Measurements from ENCODE around the gene RTP5.

Gene RTP5

GRCh38 chr2:241854342-241855244 is 14.9 kb upstream of the RTP5 start:
- H3K4me3 ChIP-seq (ENCODE audit: low read depth, low read length) = no peak overlapping the region
- no peaks in the 10 kb centered on the region for H3K36me3 ChIP-seq (replicated peaks)
- H3K27ac ChIP-seq = no peak overlapping the region
- DNase-seq = no peak
- TF ChIP-seq CTCF (IDR thresholded peaks at IDR 0.05; ENCODE audit: low read depth, low read length, missing control alignments) = no peak
- H3K27me3 ChIP-seq (replicated peaks) = no peaks in the 10 kb centered on the region
- in situ Hi-C loops (cut with HindIII; ENCODE audit: low pct_ligation_motif_present, low sequenced_read_pairs) = no loop called here

- no peaks in the 10 kb centered on the region for H3K27me3 ChIP-seq (replicated peaks)
- in situ Hi-C loops (cut with HindIII; ENCODE audit: low pct_ligation_motif_present, low sequenced_read_pairs) = no loop called here
Measured at GRCh38 chr2:241855245-241855887, 14.2 kb upstream of the RTP5 start.

GRCh38 chr2:241855888-241856422 is 13.6 kb upstream of the RTP5 start:
- H3K4me3 ChIP-seq (ENCODE audit: low read depth, low read length) = no peak overlapping the region
- in situ Hi-C loops (cut with HindIII; ENCODE audit: low pct_ligation_motif_present, low sequenced_read_pairs) = no loop called here
- no peaks in the 10 kb centered on the region for H3K36me3 ChIP-seq (replicated peaks)
- no peaks in the 10 kb centered on the region for H3K27me3 ChIP-seq (replicated peaks)
- DNase-seq = no peak
- no peak for TF ChIP-seq CTCF (IDR thresholded peaks at IDR 0.05; ENCODE audit: low read depth, low read length, missing control alignments)
- no peak overlapping the region for H3K27ac ChIP-seq

More at GRCh38 chr2:241855245-241855887, 14.2 kb upstream of the RTP5 start:
- H3K4me3 ChIP-seq (ENCODE audit: low read depth, low read length) = no peak overlapping the region
- TF ChIP-seq CTCF (IDR thresholded peaks at IDR 0.05; ENCODE audit: low read depth, low read length, missing control alignments) = no peak
- H3K27ac ChIP-seq = no peak overlapping the region
- DNase-seq = no peak
- no peaks in the 10 kb centered on the region for H3K36me3 ChIP-seq (replicated peaks)

GRCh38 chr2:241857041-241857541 is 12.4 kb upstream of the RTP5 start:
- H3K27ac ChIP-seq = no peak overlapping the region
- no peaks in the 10 kb centered on the region for H3K36me3 ChIP-seq (replicated peaks)
- in situ Hi-C loops (cut with HindIII; ENCODE audit: low pct_ligation_motif_present, low sequenced_read_pairs) = no loop called here
- H3K4me3 ChIP-seq (ENCODE audit: low read depth, low read length) = no peak overlapping the region
- TF ChIP-seq CTCF (IDR thresholded peaks at IDR 0.05; ENCODE audit: low read depth, low read length, missing control alignments) = no peak
- no peak for DNase-seq
- H3K27me3 ChIP-seq (replicated peaks) = no peaks in the 10 kb centered on the region

GRCh38 chr2:241857572-241858121 is 11.9 kb upstream of the RTP5 start:
- H3K27ac ChIP-seq = no peak overlapping the region
- TF ChIP-seq CTCF (IDR thresholded peaks at IDR 0.05; ENCODE audit: low read depth, low read length, missing control alignments) = no peak
- no peak for DNase-seq
- in situ Hi-C loops (cut with HindIII; ENCODE audit: low pct_ligation_motif_present, low sequenced_read_pairs) = no loop called here
- H3K36me3 ChIP-seq (replicated peaks) = no peaks in the 10 kb centered on the region
- no peaks in the 10 kb centered on the region for H3K27me3 ChIP-seq (replicated peaks)
- H3K4me3 ChIP-seq (ENCODE audit: low read depth, low read length) = no peak overlapping the region

All from brain microvascular endothelial cell (primary cell).